HepG2 (cell line): ENCODE data around the gene TMEM258. TPM values are rescaled to one million over a fixed set of nuclear protein-coding genes. Genes with fewer than 3 reads are reported as not detected.

Source experiments
- ARID3A ChIP-seq: IDR thresholded peaks from 2 replicates; pipeline ENCODE4 v1.6.1; 2012; ENCODE audit warnings: low read depth, low read length, improper control_type of control experiment
- CENPBD1 ChIP-seq: sonication (generic); formaldehyde crosslinking; IDR thresholded peaks from 2 replicates; pipeline ENCODE4 v1.8.0; 2022; ENCODE audit warnings: missing genetic modification reagents, low read depth, mild to moderate bottlenecking, borderline replicate concordance
- HHEX ChIP-seq: IDR thresholded peaks from 2 replicates; pipeline ENCODE4 v1.6.1; 2016; ENCODE audit warnings: control low read depth
- HMGA1 ChIP-seq: sonication (generic); formaldehyde crosslinking; conservative IDR thresholded peaks from 2 replicates; pipeline ENCODE4 v1.4.0; 2020; ENCODE audit warnings: missing genetic modification reagents
- HNF4G ChIP-seq, 2 experiments: sonication (generic) in 1 of 2; formaldehyde crosslinking in 1 of 2; IDR thresholded peaks; 2 replicates each; pipeline versions ENCODE4 v1.4.0 to v1.6.1; 2011 to 2020; ENCODE audit warnings: borderline replicate concordance in 2 of 2, low read depth in 2 of 2, mild to moderate bottlenecking in 2 of 2, low read length in 1 of 2, missing genetic modification reagents in 1 of 2, moderate library complexity in 1 of 2
- KMT2A ChIP-seq: sonication (generic); formaldehyde crosslinking; IDR thresholded peaks from 2 replicates; pipeline ENCODE4 v1.4.0; 2020; ENCODE audit warnings: missing genetic modification reagents
- NONO ChIP-seq, 2 experiments: fragments of 450-650 bp in 1 of 2; sonication (generic) in 1 of 2; formaldehyde crosslinking in 1 of 2; IDR thresholded peaks in 1 of 2; conservative IDR thresholded peaks in 1 of 2; 2 replicates each; pipeline versions ENCODE4 v1.6.1 to v1.8.0; 2017 to 2022; ENCODE audit warnings: mild to moderate bottlenecking in 1 of 2, missing genetic modification reagents in 1 of 2, moderate library complexity in 1 of 2
- RBFOX2 ChIP-seq: fragments of 200-400 bp; formaldehyde crosslinking; IDR thresholded peaks from 2 replicates; pipeline ENCODE4 v1.6.1; 2017; ENCODE audit warnings: low read depth, mild to moderate bottlenecking, low read length
- ZBED4 ChIP-seq: sonication (generic); formaldehyde crosslinking; IDR thresholded peaks from 2 replicates; pipeline ENCODE4 v1.4.0; 2020; ENCODE audit warnings: missing genetic modification reagents, borderline replicate concordance
- ZMAT3 ChIP-seq: sonication (generic); formaldehyde crosslinking; conservative IDR thresholded peaks from 2 replicates; pipeline ENCODE4 v1.7.0; 2021; ENCODE audit warnings: missing genetic modification reagents
- ZNF264 ChIP-seq: sonication (generic); formaldehyde crosslinking; IDR thresholded peaks from 2 replicates; pipeline ENCODE4 v1.4.0; 2020; ENCODE audit warnings: missing genetic modification reagents
- ZNF569 ChIP-seq: sonication (generic); formaldehyde crosslinking; IDR thresholded peaks from 2 replicates; pipeline ENCODE4 v1.5.0; 2020; ENCODE audit warnings: mild to moderate bottlenecking, missing genetic modification reagents, moderate library complexity, borderline replicate concordance
- ZNF660 ChIP-seq: sonication (generic); formaldehyde crosslinking; IDR thresholded peaks from 2 replicates; pipeline ENCODE4 v1.5.1; 2020; ENCODE audit warnings: mild to moderate bottlenecking, low read depth, missing genetic modification reagents, borderline replicate concordance
- ZNF775 ChIP-seq: sonication (generic); formaldehyde crosslinking; IDR thresholded peaks from 2 replicates; pipeline ENCODE4 v1.4.0; 2020; ENCODE audit warnings: missing genetic modification reagents, mild to moderate bottlenecking, moderate library complexity, borderline replicate concordance
- polyA plus RNA-seq, 8 experiments: library from polyadenylated mRNA; depleted of rRNA in 3 of 8; stranded (reverse) in 7 of 8; unstranded in 1 of 8; fragments of >200 nt; fragmentation: Illumina TruSeq in 4 of 8; extraction: Trizol in 4 of 8; gene quantifications; 2 replicates each; pipeline versions ENCODE4 v1.2.1 to v1.2.3, GENCODE V29; 2011 to 2016; ENCODE audit warnings: low read depth in 4 of 8, missing spikeins in 1 of 8, mixed read lengths in 1 of 8; ENCODE audit not compliant: insufficient read depth in 1 of 8
- total RNA-seq, 5 experiments: library from RNA; depleted of rRNA; stranded (reverse); fragments of >200 nt; fragmentation: Illumina TruSeq; extraction: Trizol; gene quantifications; 2 replicates each; pipeline ENCODE4 v1.2.3, GENCODE V29; 2016; ENCODE audit warnings: low read depth in 1 of 5
- TF ChIP-seq, protein P1 (sequence below): sonication (generic); formaldehyde crosslinking; IDR thresholded peaks from 2 replicates; pipeline ENCODE4 v1.4.0; 2020; ENCODE audit warnings: mild to moderate bottlenecking, missing genetic modification reagents, borderline replicate concordance
- TF ChIP-seq, protein P2 (sequence below): sonication (generic); formaldehyde crosslinking; IDR thresholded peaks from 2 replicates; pipeline ENCODE4 v1.4.0; 2020; ENCODE audit warnings: mild to moderate bottlenecking, missing genetic modification reagents

TMEM258 gene
- total and polyA plus RNA-seq, 2 of the 13 experiments (the other 11 are each of a cell fraction or from before 2014, with no cell fraction given): 175 to 424 TPM

DNA sequence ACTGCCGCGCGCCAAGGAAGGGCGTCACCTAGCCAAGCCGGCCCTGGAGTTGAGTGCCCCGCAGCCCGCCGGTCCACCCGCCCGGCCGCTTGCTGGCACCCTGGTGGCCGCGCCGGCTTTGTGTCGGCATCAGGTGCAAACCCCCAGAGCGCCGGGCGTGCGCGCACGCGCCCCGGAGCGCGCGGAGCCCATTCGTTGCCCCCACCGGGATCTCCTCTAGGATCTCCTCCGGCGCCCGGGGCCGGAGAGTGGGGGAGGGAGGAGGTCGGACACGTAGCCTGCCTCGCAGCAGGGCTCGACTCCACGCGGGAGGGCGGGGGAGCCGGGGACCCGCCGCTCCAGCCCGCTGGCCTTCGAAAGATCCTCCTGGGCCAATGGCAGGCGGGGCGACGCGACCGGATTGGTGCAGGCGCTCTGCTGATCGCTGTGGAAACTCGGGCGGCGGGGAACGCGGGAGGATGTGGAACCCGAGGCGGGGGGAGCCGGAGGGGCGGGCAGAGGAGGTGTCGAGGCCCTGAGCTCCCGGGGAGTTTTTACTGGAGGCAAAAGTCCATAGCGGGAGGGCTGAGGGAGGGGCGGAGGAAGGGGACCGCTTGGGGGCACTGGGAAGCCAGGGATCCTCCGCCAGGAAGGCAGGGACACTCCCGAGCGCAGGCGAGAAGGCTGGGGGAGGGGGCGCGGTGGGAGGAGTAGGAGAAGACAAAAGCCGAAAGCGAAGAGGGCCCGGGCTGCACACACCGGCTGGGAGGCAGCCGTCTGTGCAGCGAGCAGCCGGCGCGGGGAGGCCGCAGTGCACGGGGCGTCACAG, 35.4 kb upstream of the TMEM258 start, which contains the start of gene FADS2 (continued):
- TF ChIP-seq ZBED4 (CRISPR knock-in tag) (no peak), CENPBD1 (CRISPR knock-in tag) (no peak), ZNF660 (no peak), HHEX (CRISPR knock-in tag) (no peak), RBFOX2 (peak; percentile 77), ZMAT3 (CRISPR knock-in tag) (no peak), ZNF264 (CRISPR knock-in tag) (no peak; the same call in 1 of the 2 replicates), ZNF775 (no peak), NONO (IDR thresholded peaks at IDR 0.05) (no peak), NONO (CRISPR knock-in tag; conservative IDR thresholded peaks at IDR 0.05) (peak; percentile 71), HNF4G (IDR thresholded peaks at IDR 0.05; ENCODE audit: borderline replicate concordance, low read depth, low read length) (peak; percentile 36; the same call in 1 of the 2 replicates), HNF4G (CRISPR knock-in tag; IDR thresholded peaks at IDR 0.05; ENCODE audit: borderline replicate concordance, low read depth) (no peak), ZNF569 (CRISPR knock-in tag) (no peak), KMT2A (no peak), HMGA1 (CRISPR knock-in tag) (no peak), ARID3A (no peak)
- TF ChIP-seq, protein P1, sequence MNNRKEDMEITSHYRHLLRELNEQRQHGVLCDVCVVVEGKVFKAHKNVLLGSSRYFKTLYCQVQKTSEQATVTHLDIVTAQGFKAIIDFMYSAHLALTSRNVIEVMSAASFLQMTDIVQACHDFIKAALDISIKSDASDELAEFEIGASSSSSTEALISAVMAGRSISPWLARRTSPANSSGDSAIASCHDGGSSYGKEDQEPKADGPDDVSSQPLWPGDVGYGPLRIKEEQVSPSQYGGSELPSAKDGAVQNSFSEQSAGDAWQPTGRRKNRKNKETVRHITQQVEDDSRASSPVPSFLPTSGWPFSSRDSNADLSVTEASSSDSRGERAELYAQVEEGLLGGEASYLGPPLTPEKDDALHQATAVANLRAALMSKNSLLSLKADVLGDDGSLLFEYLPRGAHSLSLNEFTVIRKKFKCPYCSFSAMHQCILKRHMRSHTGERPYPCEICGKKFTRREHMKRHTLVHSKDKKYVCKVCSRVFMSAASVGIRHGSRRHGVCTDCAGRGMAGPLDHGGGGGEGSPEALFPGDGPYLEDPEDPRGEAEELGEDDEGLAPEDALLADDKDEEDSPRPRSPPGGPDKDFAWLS: 0 out of 2 replicates have a peak, but pooled peaks have one; percentile 36
- TF ChIP-seq, protein P2, sequence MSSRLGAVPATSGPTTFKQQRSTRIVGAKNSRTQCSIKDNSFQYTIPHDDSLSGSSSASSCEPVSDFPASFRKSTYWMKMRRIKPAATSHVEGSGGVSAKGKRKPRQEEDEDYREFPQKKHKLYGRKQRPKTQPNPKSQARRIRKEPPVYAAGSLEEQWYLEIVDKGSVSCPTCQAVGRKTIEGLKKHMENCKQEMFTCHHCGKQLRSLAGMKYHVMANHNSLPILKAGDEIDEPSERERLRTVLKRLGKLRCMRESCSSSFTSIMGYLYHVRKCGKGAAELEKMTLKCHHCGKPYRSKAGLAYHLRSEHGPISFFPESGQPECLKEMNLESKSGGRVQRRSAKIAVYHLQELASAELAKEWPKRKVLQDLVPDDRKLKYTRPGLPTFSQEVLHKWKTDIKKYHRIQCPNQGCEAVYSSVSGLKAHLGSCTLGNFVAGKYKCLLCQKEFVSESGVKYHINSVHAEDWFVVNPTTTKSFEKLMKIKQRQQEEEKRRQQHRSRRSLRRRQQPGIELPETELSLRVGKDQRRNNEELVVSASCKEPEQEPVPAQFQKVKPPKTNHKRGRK (CRISPR knock-in tag): no peak
